Measurements from ENCODE around the gene CROCC2.

CROCC2 gene

GRCh38 chr2:240911641-240912265 lies 5.6 kb downstream of the CROCC2 start:
- DNase-seq = no peak

- peak; percentile 40 for DNase-seq
Measured at GRCh38 chr2:240912878-240913809, 7.0 kb downstream of the CROCC2 start.

GRCh38 chr2:240913810-240914644 lies 7.9 kb downstream of the CROCC2 start:
- peak; percentile 58 for DNase-seq

GRCh38 chr2:240914645-240915525 lies 8.7 kb downstream of the CROCC2 start:
- no peak for DNase-seq

GRCh38 chr2:240915526-240916341 lies 9.6 kb downstream of the CROCC2 start:
- DNase-seq = no peak

- DNase-seq = no peak
Measured at GRCh38 chr2:240916571-240917008, 10.5 kb downstream of the CROCC2 start.

GRCh38 chr2:240917009-240917683 lies 11.0 kb downstream of the CROCC2 start:
- DNase-seq = no peak

GRCh38 chr2:240917684-240918257 lies 11.6 kb downstream of the CROCC2 start:
- DNase-seq = no peak

GRCh38 chr2:240918258-240919091 lies 12.3 kb downstream of the CROCC2 start:
- no peak for DNase-seq

- no peak for DNase-seq
Measured at GRCh38 chr2:240919161-240919781, 13.1 kb downstream of the CROCC2 start.

- DNase-seq = no peak
Measured at GRCh38 chr2:240919786-240920782, 13.9 kb downstream of the CROCC2 start.

- no peak for DNase-seq
Measured at GRCh38 chr2:240920783-240921231, 14.7 kb downstream of the CROCC2 start.

- no peak for DNase-seq
Measured at GRCh38 chr2:240921311-240921994, 15.3 kb downstream of the CROCC2 start.

- DNase-seq = no peak
Measured at GRCh38 chr2:240921995-240922244, 15.8 kb downstream of the CROCC2 start.

- no peak for DNase-seq
Measured at GRCh38 chr2:240922245-240922981, 16.3 kb downstream of the CROCC2 start.

GRCh38 chr2:240922982-240923537 lies 16.9 kb downstream of the CROCC2 start:
- peak; percentile 32 for DNase-seq
